Diencephalon (tissue), 1 donor: Measurements from ENCODE around the gene ZFYVE26. TPM values are rescaled to one million over a fixed set of nuclear protein-coding genes. Genes with fewer than 3 reads are reported as not detected.

Experiments used
- small RNA-seq: library from RNA; depleted of rRNA; stranded (forward); fragments of <200 nt; gene quantifications from one replicate; pipeline ENCODE3, GENCODE V24; 2014
- total RNA-seq: library from RNA; depleted of rRNA; stranded (reverse); fragments of >200 nt; gene quantifications from one replicate; pipeline ENCODE4 v1.2.3, GENCODE V29; 2014

ZFYVE26 gene
- 20.1 TPM for total RNA-seq

DNA sequence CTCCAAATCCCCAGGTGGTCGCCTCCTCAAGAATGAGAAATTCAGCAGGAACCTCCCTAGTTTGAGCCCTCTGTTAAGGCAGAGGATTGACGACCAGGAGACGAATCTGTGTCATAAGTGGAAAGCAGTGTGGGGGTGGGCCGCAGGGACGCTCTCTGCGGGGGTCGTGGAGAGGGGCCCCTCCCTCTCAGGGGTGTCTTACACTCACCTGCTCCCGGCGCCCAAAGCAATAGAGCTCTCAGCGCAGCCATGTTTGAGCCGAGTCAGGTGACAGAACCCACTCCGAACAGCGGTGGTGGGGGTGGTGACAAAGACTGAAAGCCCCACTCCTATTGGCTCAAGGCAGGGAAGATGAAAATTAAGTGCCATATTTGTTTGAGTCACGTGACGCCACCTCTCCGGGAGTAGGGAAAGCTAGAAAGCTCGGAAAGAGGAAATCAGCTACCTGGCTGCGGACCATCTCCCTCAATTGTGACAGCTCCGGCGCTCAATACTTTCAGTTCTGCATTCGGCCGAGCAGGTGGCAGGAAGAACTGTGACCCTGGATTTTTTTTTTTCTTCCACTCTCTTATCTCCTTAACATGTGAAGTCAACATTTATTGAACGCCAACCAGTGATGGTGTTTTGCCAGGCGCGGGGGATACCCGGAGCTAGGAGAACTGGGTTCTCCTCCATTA, at the start of gene ZFYVE26:
TSS of gene ZFYVE26 (minus strand) at position 265 of the 677 bp plus-strand sequence. CDS start 627 bp downstream, outside the sequence.

DNA sequence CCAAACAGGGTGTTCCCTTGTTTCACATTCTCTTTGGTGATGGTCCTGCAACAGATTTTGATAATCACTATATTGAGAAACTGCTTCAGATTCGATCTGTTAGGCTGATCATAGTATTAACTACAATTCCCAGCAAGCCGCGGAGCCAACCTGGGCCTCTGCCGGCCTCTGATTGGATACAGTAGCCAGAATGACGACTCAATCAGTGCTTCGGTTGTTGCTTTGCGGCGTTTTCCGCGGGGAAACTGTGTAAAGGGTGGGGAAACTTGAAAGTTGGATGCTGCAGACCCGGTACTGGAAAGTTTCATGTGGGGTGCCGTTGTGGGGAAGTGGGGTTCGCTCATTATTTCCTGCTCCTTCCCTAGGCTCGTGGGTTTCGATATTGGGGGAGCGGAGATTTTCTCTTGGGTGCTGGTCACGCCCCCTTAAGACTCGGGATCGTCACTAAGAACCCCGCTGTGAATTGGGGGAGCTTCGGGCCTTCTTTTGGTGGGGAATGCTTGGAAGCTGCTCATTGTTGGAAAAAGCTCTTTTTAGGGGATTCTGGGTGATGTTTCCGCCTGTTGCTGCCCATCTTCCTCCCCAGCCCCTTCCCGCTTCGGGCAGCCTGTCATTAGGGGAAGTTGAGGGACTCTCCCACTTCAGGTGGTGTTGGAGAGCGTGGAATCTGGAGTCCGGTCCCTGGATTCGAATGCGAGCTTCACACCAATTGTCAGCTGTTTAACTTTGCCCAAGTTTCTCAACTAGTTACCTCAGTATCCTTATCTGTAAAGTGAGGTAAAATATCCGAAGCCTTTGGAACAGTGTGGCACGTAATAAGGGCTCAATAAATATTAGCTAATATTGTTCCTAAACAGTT, 3.4 kb upstream of the ZFYVE26 start, which contains the start of gene RAD51B:
TSS of gene RAD51B (plus strand) at position 217 of the 859 bp plus-strand sequence.

DNA sequence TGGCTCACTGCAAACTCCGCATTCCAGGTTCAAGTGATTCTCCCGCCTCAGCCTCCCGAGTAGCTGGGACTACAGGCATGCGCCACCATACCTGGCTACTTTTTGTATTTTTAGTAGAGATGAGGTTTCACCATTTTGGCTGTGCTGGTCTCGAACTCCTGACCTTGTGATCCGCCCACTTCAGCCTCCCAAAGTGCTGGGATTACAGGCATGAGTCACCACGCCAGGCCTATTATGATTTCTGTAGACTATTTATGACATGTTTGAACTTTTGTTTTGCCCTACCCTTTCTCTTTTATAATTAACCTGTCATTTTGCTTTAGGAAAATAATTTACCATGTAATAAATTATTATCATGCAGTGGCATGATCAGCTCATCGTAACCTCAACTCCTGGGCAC, 114.9 kb downstream of the ZFYVE26 start, which contains the start of gene RDH12:
TSS of gene RDH12 (plus strand) at position 395 of the 400 bp plus-strand sequence. CDS start 20,757 bp downstream, outside the sequence.

Small RNA genes within 50 kb of the gene (small RNA-seq; reads per million reads assigned to genes)
- not detected for gene AL049779.3
- not detected for gene RN7SL369P

Other genes with a start within 250 kb of the ZFYVE26 start
- gene PIGH, start 216.3 kb downstream of the ZFYVE26 start, total RNA-seq, result 36.4 TPM
- gene ARG2, start 196.7 kb downstream of the ZFYVE26 start, total RNA-seq, result 57.4 TPM
- 57.0 TPM for gene VTI1B, start 142.0 kb downstream of the ZFYVE26 start, total RNA-seq
- gene RDH11, start 120.8 kb downstream of the ZFYVE26 start, total RNA-seq, result 133 TPM
- 1.8 TPM for gene RDH12, start 114.7 kb downstream of the ZFYVE26 start, total RNA-seq
- 12.2 TPM for gene RAD51B, start 3.2 kb upstream of the ZFYVE26 start, total RNA-seq